Gastrocnemius medialis (tissue), 4 donors: Measurements from ENCODE around the gene SCN10A.

Experiments used
- CTCF ChIP-seq, 5 experiments: fragments of 450-650 bp in 3 of 5; fragments of 200-600 bp in 2 of 5; sonication (generic) in 2 of 5; IDR thresholded peaks in 4 of 5; conservative IDR thresholded peaks in 1 of 5; 1 replicate in 4 of 5; 2 replicates in 1 of 5; pipeline ENCODE4 v1.5.1; 2016 to 2019; ENCODE audit warnings: antibody characterized with exemption in 5 of 5, mild to moderate bottlenecking in 3 of 5, moderate library complexity in 3 of 5
- POLR2A ChIP-seq, 2 donors: fragments of 450-650 bp; IDR thresholded peaks; one replicate each; pipeline ENCODE4 v1.6.1; 2017; ENCODE audit warnings: antibody characterized with exemption in 2 of 2, mild to moderate bottlenecking in 2 of 2, moderate library complexity in 2 of 2

DNA sequence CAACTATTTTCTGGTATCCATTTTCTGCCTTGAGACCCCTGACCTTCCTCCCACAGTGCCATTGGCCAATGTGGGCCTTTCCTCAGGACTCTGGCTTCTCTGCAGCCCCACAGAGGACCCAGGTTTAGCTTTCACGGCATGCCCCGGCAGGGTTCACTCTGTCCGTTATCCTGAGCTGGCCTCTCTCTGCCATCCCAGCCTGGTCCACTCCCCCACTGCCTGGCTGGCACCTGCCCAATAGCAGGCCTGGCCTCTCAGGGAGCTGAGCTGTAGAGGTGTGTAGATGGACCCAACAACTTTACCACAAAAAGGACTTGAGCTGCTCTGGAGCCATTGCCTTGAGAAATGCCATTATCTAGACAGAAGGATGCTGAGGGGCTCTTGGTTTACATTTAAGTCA is 57.5 kb downstream of the SCN10A start:
- TF ChIP-seq CTCF (IDR thresholded peaks at IDR 0.05 in 4 of 5, conservative IDR thresholded peaks at IDR 0.05 in 1 of 5) (no peak), POLR2A (IDR thresholded peaks at IDR 0.05) (no peak)
